ENCODE results near the gene SLC5A6. TPM values are rescaled to one million over a fixed set of nuclear protein-coding genes. Genes with fewer than 3 reads are reported as not detected.

Gene SLC5A6
- total and polyA plus RNA-seq, 2 donors (not counting 1 experiment from before 2014, with no cell fraction given) = 50.8 to 52.6 TPM

DNA sequence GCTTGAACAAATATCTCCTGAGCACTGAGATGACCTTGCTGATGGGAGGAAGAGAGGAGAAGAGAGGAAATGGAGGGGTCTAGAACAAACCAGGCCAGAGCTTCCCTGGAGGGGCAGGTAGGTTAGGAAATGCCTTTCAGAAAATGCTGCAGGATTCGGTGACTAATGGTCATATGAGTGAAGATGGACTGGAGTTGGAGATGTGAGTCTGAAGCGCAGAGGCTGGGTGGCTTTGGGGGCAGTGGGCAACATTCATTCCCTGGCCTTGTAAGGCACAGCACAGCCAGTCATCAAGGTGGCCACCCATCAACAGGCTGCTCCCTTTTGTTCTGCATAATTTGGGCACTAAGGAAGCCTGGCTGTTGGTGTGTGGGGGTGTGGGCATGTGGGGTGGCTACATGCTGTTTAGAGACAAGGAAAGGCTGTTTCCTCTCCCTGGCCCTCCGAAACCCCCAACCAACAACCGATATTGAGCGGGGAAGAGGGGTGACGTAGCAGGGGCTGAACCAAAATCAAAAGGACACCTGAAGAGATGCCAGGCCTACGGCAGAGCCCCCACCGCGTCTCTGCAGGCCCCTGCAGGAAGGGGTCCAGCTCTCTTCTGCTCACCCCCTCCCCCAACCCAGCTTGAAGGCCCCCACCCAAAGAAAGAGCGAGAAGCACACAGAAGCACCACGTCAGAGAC is 49.3 kb upstream of the SLC5A6 start:
- Histone ChIP-seq H3K9ac (ENCODE audit: low read length) (no peak overlapping the region), H3K79me2 (ENCODE audit: control insufficient read depth, insufficient read depth, low read length) (no peaks in the 10 kb centered on the region), H2AFZ (ENCODE audit: insufficient read depth, low read depth, low read length, poor library complexity, severe bottlenecking) (no peak overlapping the region), H4K20me1 (ENCODE audit: control insufficient read depth, insufficient read depth, low read length, poor library complexity, severe bottlenecking) (no peaks in the 10 kb centered on the region), H3K27ac (ENCODE audit: low read length in 2 of 2) (no peak overlapping the region), H3K4me3 (ENCODE audit: control extremely low read depth in 1 of 5, extremely low read depth in 1 of 5, insufficient read depth in 1 of 5, low read depth in 2 of 5, low read length in 4 of 5) (no peak overlapping the region), H3K27me3 (replicated peaks in 1 of 4; ENCODE audit: control extremely low read depth in 1 of 4, control insufficient read depth in 3 of 4, insufficient read depth in 4 of 4, low read length in 3 of 4) (peaks cover 0 to 90% (median 36%) of the 10 kb centered on the region in 4 experiments), H3K4me2 (replicated peaks; ENCODE audit: low read depth, low read length, poor library complexity, severe bottlenecking) (peak overlapping the region; percentile 99), H3K4me1 (ENCODE audit: control insufficient read depth in 2 of 2, insufficient read depth in 2 of 2, low read length in 2 of 2) (peaks cover 35 to 38% of the 10 kb centered on the region in 2 donors), H3K36me3 (replicated peaks in 1 of 2; ENCODE audit: control extremely low read depth in 1 of 2, control insufficient read depth in 1 of 2, extremely low read depth in 1 of 2, insufficient read depth in 2 of 2, low read length in 1 of 2) (no peaks in the 10 kb centered on the region), H3K9me3 (ENCODE audit: control extremely low read depth in 1 of 3, control insufficient read depth in 2 of 3, insufficient read depth in 1 of 3, low read length in 2 of 3) (peaks cover 0 to 8% (median 0%) of the 10 kb centered on the region in 3 donors)
- DNase-seq (peak; percentile 29), ATAC-seq (ENCODE audit: low read depth) (no peak)
- Mint-ChIP-seq H3K9me3 (ENCODE audit: insufficient read depth) (no peaks in the 10 kb centered on the region), H3K27me3 (peaks cover 67% of the 10 kb centered on the region), H3K4me1 (peaks cover 35% of the 10 kb centered on the region), H3K4me3 (peak overlapping the region; percentile 60), H3K27ac (peak overlapping the region; percentile 18)
- intact Hi-C loops (cut with micrococcal nuclease) = loop anchor here (5.0 kb wide), 1 partner anchor 41 kb away; no protein-coding TSS in a partner anchor
- TF ChIP-seq EZH2 (IDR thresholded peaks at IDR 0.05; ENCODE audit: borderline replicate concordance, insufficient read depth, low read depth, low read length, poor library complexity, severe bottlenecking) = peak; percentile 33
- TF ChIP-seq, protein P1, sequence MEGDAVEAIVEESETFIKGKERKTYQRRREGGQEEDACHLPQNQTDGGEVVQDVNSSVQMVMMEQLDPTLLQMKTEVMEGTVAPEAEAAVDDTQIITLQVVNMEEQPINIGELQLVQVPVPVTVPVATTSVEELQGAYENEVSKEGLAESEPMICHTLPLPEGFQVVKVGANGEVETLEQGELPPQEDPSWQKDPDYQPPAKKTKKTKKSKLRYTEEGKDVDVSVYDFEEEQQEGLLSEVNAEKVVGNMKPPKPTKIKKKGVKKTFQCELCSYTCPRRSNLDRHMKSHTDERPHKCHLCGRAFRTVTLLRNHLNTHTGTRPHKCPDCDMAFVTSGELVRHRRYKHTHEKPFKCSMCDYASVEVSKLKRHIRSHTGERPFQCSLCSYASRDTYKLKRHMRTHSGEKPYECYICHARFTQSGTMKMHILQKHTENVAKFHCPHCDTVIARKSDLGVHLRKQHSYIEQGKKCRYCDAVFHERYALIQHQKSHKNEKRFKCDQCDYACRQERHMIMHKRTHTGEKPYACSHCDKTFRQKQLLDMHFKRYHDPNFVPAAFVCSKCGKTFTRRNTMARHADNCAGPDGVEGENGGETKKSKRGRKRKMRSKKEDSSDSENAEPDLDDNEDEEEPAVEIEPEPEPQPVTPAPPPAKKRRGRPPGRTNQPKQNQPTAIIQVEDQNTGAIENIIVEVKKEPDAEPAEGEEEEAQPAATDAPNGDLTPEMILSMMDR (IDR thresholded peaks at IDR 0.05) = no peak
- POLR2A ChIA-PET = no interaction called here
- CTCF ChIA-PET = interaction anchor here (0.5 kb wide), 1 partner anchor 418 kb away, joined by 3 read pairs; no protein-coding TSS in a partner anchor
- WGBS (ENCODE audit: insufficient coverage) = 73% methylated on average over 5 of the region's 11 CpGs

DNA sequence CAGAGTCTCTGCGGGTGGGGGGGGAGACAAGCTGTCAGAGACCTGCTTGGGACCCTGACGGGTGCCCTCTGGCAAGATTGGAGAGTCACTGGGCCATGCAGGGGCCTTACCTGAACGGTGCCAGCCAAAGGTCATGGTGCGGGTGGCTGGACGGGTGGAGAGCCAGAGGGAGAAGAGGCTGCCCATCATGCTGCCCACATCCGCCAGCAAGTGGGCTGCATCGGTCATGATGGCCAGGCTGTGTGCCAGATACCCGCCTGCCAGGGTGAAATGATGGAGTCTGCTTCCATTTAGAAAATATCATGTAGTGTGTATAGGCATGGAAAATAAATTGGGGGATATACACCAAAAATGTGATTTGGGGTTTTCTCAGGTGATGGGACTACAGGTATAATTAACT is 46.0 kb upstream of the SLC5A6 start:
- H3K4me3 Mint-ChIP-seq = no peak overlapping the region
- TF ChIP-seq, protein P1 (IDR thresholded peaks at IDR 0.05) = no peak
- no peak for TF ChIP-seq EZH2 (IDR thresholded peaks at IDR 0.05; ENCODE audit: borderline replicate concordance, insufficient read depth, low read depth, low read length, poor library complexity, severe bottlenecking)
- H3K4me2 ChIP-seq (replicated peaks; ENCODE audit: low read depth, low read length, poor library complexity, severe bottlenecking) = no peak overlapping the region
- no peak overlapping the region for H2AFZ ChIP-seq (ENCODE audit: insufficient read depth, low read depth, low read length, poor library complexity, severe bottlenecking)
- H3K27ac ChIP-seq (ENCODE audit: low read length in 2 of 2) = no peak overlapping the region
- DNase-seq = no peak
- no peaks in the 10 kb centered on the region for H3K36me3 ChIP-seq (replicated peaks in 1 of 2; ENCODE audit: control extremely low read depth in 1 of 2, control insufficient read depth in 1 of 2, extremely low read depth in 1 of 2, insufficient read depth in 2 of 2, low read length in 1 of 2)
- H3K9me3 Mint-ChIP-seq (ENCODE audit: insufficient read depth) = no peaks in the 10 kb centered on the region
- WGBS (ENCODE audit: insufficient coverage) = 90% methylated on average over 8 of the region's 8 CpGs
- H3K27me3 ChIP-seq (replicated peaks in 1 of 4; ENCODE audit: control extremely low read depth in 1 of 4, control insufficient read depth in 3 of 4, insufficient read depth in 4 of 4, low read length in 3 of 4) = peaks cover 0 to 78% (median 24%) of the 10 kb centered on the region in 4 experiments
- POLR2A ChIA-PET = no interaction called here
- no peak overlapping the region for H3K4me3 ChIP-seq (ENCODE audit: control extremely low read depth in 1 of 5, extremely low read depth in 1 of 5, insufficient read depth in 1 of 5, low read depth in 2 of 5, low read length in 4 of 5)
- CTCF ChIA-PET = no interaction called here
- intact Hi-C loops (cut with micrococcal nuclease) = no loop called here
- no peak overlapping the region for H3K9ac ChIP-seq (ENCODE audit: low read length)
- peaks cover 65% of the 10 kb centered on the region for H3K27me3 Mint-ChIP-seq
- no peaks in the 10 kb centered on the region for H3K79me2 ChIP-seq (ENCODE audit: control insufficient read depth, insufficient read depth, low read length)
- no peak overlapping the region for H3K27ac Mint-ChIP-seq
- peaks cover 11 to 15% of the 10 kb centered on the region in 2 donors for H3K4me1 ChIP-seq (ENCODE audit: control insufficient read depth in 2 of 2, insufficient read depth in 2 of 2, low read length in 2 of 2)
- ATAC-seq (ENCODE audit: low read depth) = no peak
- H3K4me1 Mint-ChIP-seq = peaks cover 12% of the 10 kb centered on the region
- peaks cover 0 to 8% (median 0%) of the 10 kb centered on the region in 3 donors for H3K9me3 ChIP-seq (ENCODE audit: control extremely low read depth in 1 of 3, control insufficient read depth in 2 of 3, insufficient read depth in 1 of 3, low read length in 2 of 3)
- H4K20me1 ChIP-seq (ENCODE audit: control insufficient read depth, insufficient read depth, low read length, poor library complexity, severe bottlenecking) = no peaks in the 10 kb centered on the region

Measured in B cell (primary cell).